A549 (cell line): ENCODE data around the gene E2F1.

Experiments
- BHLHE40 ChIP-seq: IDR thresholded peaks from 2 replicates; pipeline ENCODE4 v1.6.1; 2012; ENCODE audit warnings: low read depth, low read length, inconsistent platforms
- CTCF ChIP-seq: fragments of >200 bp; sonication (Bioruptor Twin); formaldehyde crosslinking; IDR thresholded peaks from 3 replicates; pipeline ENCODE4 v1.5.1; 2016
- EP300 ChIP-seq, 2 experiments: fragments of >200 bp; sonication (Bioruptor Twin); formaldehyde crosslinking; IDR thresholded peaks; 2 replicates in 1 of 2; 3 replicates in 1 of 2; pipeline ENCODE4 v1.6.1; 2016 to 2017
- ESRRA ChIP-seq: fragments of 150-350 bp; IDR thresholded peaks from 2 replicates; pipeline ENCODE4 v1.6.1; 2014; ENCODE audit warnings: mild to moderate bottlenecking, low read length, borderline replicate concordance
- HMGXB4 ChIP-seq: fragments of 250-450 bp; sonication (Bioruptor Pico); IDR thresholded peaks from 2 replicates; pipeline ENCODE4 v1.5.0; 2021; ENCODE audit warnings: mild to moderate bottlenecking, moderate library complexity, borderline replicate concordance
- KDM1A ChIP-seq: fragments of 200-600 bp; sonication (generic); IDR thresholded peaks from 2 replicates; pipeline ENCODE4 v1.6.1; 2016; ENCODE audit warnings: low read depth, mild to moderate bottlenecking
- MAFK ChIP-seq: fragments of 450-650 bp; IDR thresholded peaks from 2 replicates; pipeline ENCODE4 v1.6.1; 2014; ENCODE audit not compliant: partially characterized antibody
- MYC ChIP-seq: IDR thresholded peaks from 2 replicates; pipeline ENCODE4 v1.6.1; 2012; ENCODE audit warnings: mild to moderate bottlenecking, inconsistent platforms, low read length, improper control_type of control experiment, borderline replicate concordance
- POLR2A ChIP-seq: IDR thresholded peaks from 2 replicates; pipeline ENCODE4 v1.6.1; 2012; ENCODE audit warnings: mild to moderate bottlenecking, low read length
- RCOR1 ChIP-seq: fragments of 150-350 bp; IDR thresholded peaks from 2 replicates; pipeline ENCODE4 v1.6.1; 2014; ENCODE audit warnings: antibody characterized with exemption, low read length, low read depth
- REST ChIP-seq: fragments of 200-600 bp; sonication (generic); IDR thresholded peaks from 2 replicates; pipeline ENCODE4 v1.6.1; 2016; ENCODE audit warnings: antibody characterized with exemption, mild to moderate bottlenecking, moderate library complexity
- RFX5 ChIP-seq: fragments of 450-650 bp; IDR thresholded peaks from 2 replicates; pipeline ENCODE4 v1.7.1; 2014; ENCODE audit warnings: antibody characterized with exemption, mild to moderate bottlenecking, moderate library complexity
- ZFP36 ChIP-seq: fragments of 450-650 bp; IDR thresholded peaks from 2 replicates; pipeline ENCODE4 v1.6.1; 2014; ENCODE audit warnings: borderline replicate concordance; ENCODE audit not compliant: partially characterized antibody

- TF ChIP-seq KDM1A (no peak), CTCF (no peak), POLR2A (no peak), BHLHE40 (no peak), ZFP36 (no peak), EP300 (IDR thresholded peaks at IDR 0.05) (no peak), HMGXB4 (CRISPR knock-in tag) (no peak), RFX5 (no peak), RCOR1 (no peak), MAFK (no peak), MYC (no peak), ESRRA (no peak), REST (no peak)
Measured at GRCh38 chr20:33656010-33656782, 30.0 kb downstream of the E2F1 start.
